Activated T-cell treated with anti-CD3 and anti-CD28 coated beads, Interleukin-2, amount 50 U/mL, for 4 hours (primary cell): ENCODE results near the gene GTF3C5. TPM values are rescaled to one million over a fixed set of nuclear protein-coding genes. Genes with fewer than 3 reads are reported as not detected.

Experiments used
- ATAC-seq, 2 donors: fragments of 200-7000 bp; cut with Tn5 transposase; one replicate each; pipeline ENCODE4 v1.10.0; 2021
- DNase-seq: peaks from one replicate; pipeline ENCODE4 v3.0.0-alpha.2; 2020
- H3K27me3 Mint-ChIP-seq: one replicate; pipeline ENCODE4 v1.8.0; 2021; ENCODE audit warnings: low read depth, mixed read lengths
- H3K36me3 Mint-ChIP-seq: one replicate; pipeline ENCODE4 v1.8.0; 2022; ENCODE audit warnings: mixed read lengths; ENCODE audit not compliant: insufficient read depth
- H3K4me1 Mint-ChIP-seq: one replicate; pipeline ENCODE4 v1.8.0; 2021; ENCODE audit warnings: low read depth, mixed read lengths
- H3K4me3 Mint-ChIP-seq: one replicate; pipeline ENCODE4 v1.8.0; 2021; ENCODE audit warnings: mild to moderate bottlenecking, moderate library complexity, mixed read lengths
- H3K9me3 Mint-ChIP-seq: one replicate; pipeline ENCODE4 v1.8.0; 2021; ENCODE audit warnings: mixed read lengths
- total RNA-seq, 3 donors: library from RNA; stranded (reverse); gene quantifications; one replicate each; pipeline ENCODE4 v1.2.1, GENCODE V29; 2021

The GTF3C5 gene
- total RNA-seq, 3 donors from 2014 or later, result 80.4 to 86.8 (median 83.6) TPM

- H3K27me3 Mint-ChIP-seq, result no peaks in the 10 kb centered on the region
- DNase-seq, result no peak
- peaks cover 6% of the 10 kb centered on the region for H3K4me1 Mint-ChIP-seq
- peaks cover 33% of the 10 kb centered on the region for H3K36me3 Mint-ChIP-seq
- H3K4me3 Mint-ChIP-seq, result no peak overlapping the region
- no peaks in the 10 kb centered on the region for H3K9me3 Mint-ChIP-seq
- no peak for ATAC-seq
These were observed 18.2 kb downstream of the GTF3C5 start for GRCh38 chr9:133049043-133049442.

GRCh38 chr9:133050142-133050541, 19.3 kb downstream of the GTF3C5 start:
- Mint-ChIP-seq H3K36me3 (peaks cover 29% of the 10 kb centered on the region), H3K4me1 (no peaks in the 10 kb centered on the region), H3K27me3 (no peaks in the 10 kb centered on the region), H3K9me3 (no peaks in the 10 kb centered on the region), H3K4me3 (no peak overlapping the region)
- no peak for DNase-seq
- no peak for ATAC-seq

GRCh38 chr9:133050781-133051180, 20.0 kb downstream of the GTF3C5 start:
- no peaks in the 10 kb centered on the region for H3K27me3 Mint-ChIP-seq
- H3K9me3 Mint-ChIP-seq, result no peaks in the 10 kb centered on the region
- no peak for ATAC-seq
- no peaks in the 10 kb centered on the region for H3K4me1 Mint-ChIP-seq
- peaks cover 29% of the 10 kb centered on the region for H3K36me3 Mint-ChIP-seq
- DNase-seq, result no peak
- no peak overlapping the region for H3K4me3 Mint-ChIP-seq

GRCh38 chr9:133051281-133051900, 20.6 kb downstream of the GTF3C5 start:
- Mint-ChIP-seq H3K4me3 (no peak overlapping the region), H3K4me1 (peaks cover 4% of the 10 kb centered on the region), H3K36me3 (peaks cover 29% of the 10 kb centered on the region), H3K9me3 (no peaks in the 10 kb centered on the region), H3K27me3 (no peaks in the 10 kb centered on the region)
- DNase-seq, result no peak
- no peak for ATAC-seq

GRCh38 chr9:133051966-133052539, 21.3 kb downstream of the GTF3C5 start:
- Mint-ChIP-seq H3K4me3 (no peak overlapping the region), H3K9me3 (no peaks in the 10 kb centered on the region), H3K27me3 (no peaks in the 10 kb centered on the region), H3K4me1 (peaks cover 6% of the 10 kb centered on the region), H3K36me3 (peaks cover 26% of the 10 kb centered on the region)
- ATAC-seq (no peak), DNase-seq (no peak)

- H3K4me1 Mint-ChIP-seq, result peaks cover 22% of the 10 kb centered on the region
- peaks cover 27% of the 10 kb centered on the region for H3K36me3 Mint-ChIP-seq
- ATAC-seq, result no peak
- H3K9me3 Mint-ChIP-seq, result no peaks in the 10 kb centered on the region
- no peaks in the 10 kb centered on the region for H3K27me3 Mint-ChIP-seq
- H3K4me3 Mint-ChIP-seq, result no peak overlapping the region
- no peak for DNase-seq
These were observed 23.5 kb downstream of the GTF3C5 start for GRCh38 chr9:133054194-133054890.

GRCh38 chr9:133054966-133055365, 24.2 kb downstream of the GTF3C5 start:
- Mint-ChIP-seq H3K4me1 (peaks cover 28% of the 10 kb centered on the region), H3K4me3 (no peak overlapping the region), H3K9me3 (no peaks in the 10 kb centered on the region), H3K27me3 (no peaks in the 10 kb centered on the region), H3K36me3 (peaks cover 23% of the 10 kb centered on the region)
- DNase-seq (no peak), ATAC-seq (no peak)

- H3K4me1 Mint-ChIP-seq, result peaks cover 32% of the 10 kb centered on the region
These were observed 25.1 kb downstream of the GTF3C5 start for GRCh38 chr9:133055788-133056420.

GRCh38 chr9:133056533-133056932, 25.7 kb downstream of the GTF3C5 start:
- peaks cover 18% of the 10 kb centered on the region for H3K36me3 Mint-ChIP-seq
- no peaks in the 10 kb centered on the region for H3K9me3 Mint-ChIP-seq
- H3K27me3 Mint-ChIP-seq, result no peaks in the 10 kb centered on the region
- no peak for DNase-seq
- ATAC-seq, result no peak
- peaks cover 35% of the 10 kb centered on the region for H3K4me1 Mint-ChIP-seq
- no peak overlapping the region for H3K4me3 Mint-ChIP-seq

More at GRCh38 chr9:133055788-133056420, 25.1 kb downstream of the GTF3C5 start:
- peaks cover 18% of the 10 kb centered on the region for H3K36me3 Mint-ChIP-seq
- H3K9me3 Mint-ChIP-seq, result no peaks in the 10 kb centered on the region
- H3K27me3 Mint-ChIP-seq, result no peaks in the 10 kb centered on the region
- no peak for DNase-seq
- H3K4me3 Mint-ChIP-seq, result no peak overlapping the region
- no peak for ATAC-seq

- Mint-ChIP-seq H3K4me1 (peaks cover 35% of the 10 kb centered on the region), H3K36me3 (peaks cover 16% of the 10 kb centered on the region), H3K27me3 (no peaks in the 10 kb centered on the region), H3K4me3 (no peak overlapping the region), H3K9me3 (no peaks in the 10 kb centered on the region)
- no peak for DNase-seq
- peak in 1 of 2 donors; percentile 56 for ATAC-seq
These were observed 26.2 kb downstream of the GTF3C5 start for GRCh38 chr9:133057006-133057405.

GRCh38 chr9:133057553-133057952, 26.8 kb downstream of the GTF3C5 start:
- H3K4me3 Mint-ChIP-seq, result no peak overlapping the region
- no peak for ATAC-seq

GRCh38 chr9:133058071-133058470, 27.3 kb downstream of the GTF3C5 start:
- Mint-ChIP-seq H3K9me3 (no peaks in the 10 kb centered on the region), H3K27me3 (no peaks in the 10 kb centered on the region), H3K36me3 (peaks cover 16% of the 10 kb centered on the region), H3K4me1 (peaks cover 36% of the 10 kb centered on the region), H3K4me3 (no peak overlapping the region)
- ATAC-seq (no peak), DNase-seq (no peak)

More at GRCh38 chr9:133057553-133057952, 26.8 kb downstream of the GTF3C5 start:
- no peak for DNase-seq
- peaks cover 36% of the 10 kb centered on the region for H3K4me1 Mint-ChIP-seq
- H3K36me3 Mint-ChIP-seq, result peaks cover 16% of the 10 kb centered on the region
- H3K27me3 Mint-ChIP-seq, result no peaks in the 10 kb centered on the region
- no peaks in the 10 kb centered on the region for H3K9me3 Mint-ChIP-seq

GRCh38 chr9:133058550-133059320, 27.9 kb downstream of the GTF3C5 start:
- Mint-ChIP-seq H3K4me3 (no peak overlapping the region), H3K36me3 (peaks cover 14% of the 10 kb centered on the region), H3K27me3 (no peaks in the 10 kb centered on the region), H3K4me1 (peaks cover 36% of the 10 kb centered on the region), H3K9me3 (no peaks in the 10 kb centered on the region)
- ATAC-seq, result no peak
- DNase-seq, result no peak

GRCh38 chr9:133059623-133060022, 28.8 kb downstream of the GTF3C5 start:
- DNase-seq (no peak), ATAC-seq (no peak)
- Mint-ChIP-seq H3K4me1 (peaks cover 36% of the 10 kb centered on the region), H3K36me3 (peaks cover 9% of the 10 kb centered on the region), H3K4me3 (no peak overlapping the region), H3K9me3 (no peaks in the 10 kb centered on the region), H3K27me3 (no peaks in the 10 kb centered on the region)
